ENCODE results near the gene FGF14.

GRCh38 chr13:101846249-101846648, 555.6 kb downstream of the FGF14 start:
- TF ChIP-seq, protein P1, sequence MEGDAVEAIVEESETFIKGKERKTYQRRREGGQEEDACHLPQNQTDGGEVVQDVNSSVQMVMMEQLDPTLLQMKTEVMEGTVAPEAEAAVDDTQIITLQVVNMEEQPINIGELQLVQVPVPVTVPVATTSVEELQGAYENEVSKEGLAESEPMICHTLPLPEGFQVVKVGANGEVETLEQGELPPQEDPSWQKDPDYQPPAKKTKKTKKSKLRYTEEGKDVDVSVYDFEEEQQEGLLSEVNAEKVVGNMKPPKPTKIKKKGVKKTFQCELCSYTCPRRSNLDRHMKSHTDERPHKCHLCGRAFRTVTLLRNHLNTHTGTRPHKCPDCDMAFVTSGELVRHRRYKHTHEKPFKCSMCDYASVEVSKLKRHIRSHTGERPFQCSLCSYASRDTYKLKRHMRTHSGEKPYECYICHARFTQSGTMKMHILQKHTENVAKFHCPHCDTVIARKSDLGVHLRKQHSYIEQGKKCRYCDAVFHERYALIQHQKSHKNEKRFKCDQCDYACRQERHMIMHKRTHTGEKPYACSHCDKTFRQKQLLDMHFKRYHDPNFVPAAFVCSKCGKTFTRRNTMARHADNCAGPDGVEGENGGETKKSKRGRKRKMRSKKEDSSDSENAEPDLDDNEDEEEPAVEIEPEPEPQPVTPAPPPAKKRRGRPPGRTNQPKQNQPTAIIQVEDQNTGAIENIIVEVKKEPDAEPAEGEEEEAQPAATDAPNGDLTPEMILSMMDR (optimal IDR thresholded peaks at IDR 0.05 in 1 of 3, IDR thresholded peaks at IDR 0.05 in 1 of 3, conservative IDR thresholded peaks at IDR 0.05 in 1 of 3; ENCODE audit: extremely low read depth in 1 of 3, insufficient read depth in 2 of 3, low read length in 3 of 3): no peak
- no peak for TF ChIP-seq EZH2 (IDR thresholded peaks at IDR 0.05; ENCODE audit: low read length)

All from keratinocyte (primary cell).